GM06990 (cell line): Measurements from ENCODE around the gene NTRK2.

Experiments used
- DNase-seq: peaks from one replicate; pipeline ENCODE4 v3.0.0-alpha.2; 2011; ENCODE audit not compliant: insufficient read length; ENCODE audit errors: extremely low read depth
- H3K27me3 ChIP-seq: replicated peaks from 2 replicates; pipeline ENCODE4 v1.6.0; 2011; ENCODE audit warnings: low read length; ENCODE audit not compliant: control insufficient read depth, insufficient read depth
- H3K36me3 ChIP-seq: 2 replicates; pipeline ENCODE4 v1.5.1; 2011; ENCODE audit warnings: low read length; ENCODE audit not compliant: control insufficient read depth, insufficient read depth
- H3K4me3 ChIP-seq: replicated peaks from 2 replicates; pipeline ENCODE4 v1.5.1; 2011; ENCODE audit warnings: low read depth, mild to moderate bottlenecking, control low read depth, low read length
- TF ChIP-seq, protein P1 (sequence below): IDR thresholded peaks from 2 replicates; pipeline ENCODE4 v1.5.1; 2011; ENCODE audit warnings: low read length, control low read depth, mild to moderate bottlenecking, inconsistent platforms; ENCODE audit not compliant: insufficient read depth, poor library complexity, severe bottlenecking

NTRK2 gene

DNA sequence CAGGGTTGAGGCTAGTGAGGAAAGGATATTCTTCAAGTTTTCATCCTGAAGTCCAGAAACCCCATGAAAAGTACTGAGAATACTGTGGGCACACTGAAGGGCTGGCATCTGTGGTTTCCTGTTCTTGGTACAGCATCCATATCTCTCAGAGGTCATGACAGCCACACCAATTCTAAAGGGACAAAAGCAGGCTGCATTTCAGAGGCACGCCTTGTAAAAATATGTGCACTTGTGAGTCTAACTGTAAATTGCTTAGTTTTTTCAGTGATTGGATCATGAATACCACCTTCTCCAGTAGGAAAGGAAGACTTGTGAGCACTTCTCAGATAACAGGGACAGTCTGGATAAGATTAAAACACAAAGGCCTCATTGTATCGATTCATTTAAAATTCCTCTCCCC is 230.9 kb downstream of the NTRK2 start:
- no peak overlapping the region for H3K4me3 ChIP-seq
- TF ChIP-seq, protein P1, sequence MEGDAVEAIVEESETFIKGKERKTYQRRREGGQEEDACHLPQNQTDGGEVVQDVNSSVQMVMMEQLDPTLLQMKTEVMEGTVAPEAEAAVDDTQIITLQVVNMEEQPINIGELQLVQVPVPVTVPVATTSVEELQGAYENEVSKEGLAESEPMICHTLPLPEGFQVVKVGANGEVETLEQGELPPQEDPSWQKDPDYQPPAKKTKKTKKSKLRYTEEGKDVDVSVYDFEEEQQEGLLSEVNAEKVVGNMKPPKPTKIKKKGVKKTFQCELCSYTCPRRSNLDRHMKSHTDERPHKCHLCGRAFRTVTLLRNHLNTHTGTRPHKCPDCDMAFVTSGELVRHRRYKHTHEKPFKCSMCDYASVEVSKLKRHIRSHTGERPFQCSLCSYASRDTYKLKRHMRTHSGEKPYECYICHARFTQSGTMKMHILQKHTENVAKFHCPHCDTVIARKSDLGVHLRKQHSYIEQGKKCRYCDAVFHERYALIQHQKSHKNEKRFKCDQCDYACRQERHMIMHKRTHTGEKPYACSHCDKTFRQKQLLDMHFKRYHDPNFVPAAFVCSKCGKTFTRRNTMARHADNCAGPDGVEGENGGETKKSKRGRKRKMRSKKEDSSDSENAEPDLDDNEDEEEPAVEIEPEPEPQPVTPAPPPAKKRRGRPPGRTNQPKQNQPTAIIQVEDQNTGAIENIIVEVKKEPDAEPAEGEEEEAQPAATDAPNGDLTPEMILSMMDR = no peak
- H3K27me3 ChIP-seq = no peaks in the 10 kb centered on the region
- H3K36me3 ChIP-seq = no peaks in the 10 kb centered on the region
- no peak for DNase-seq

DNA sequence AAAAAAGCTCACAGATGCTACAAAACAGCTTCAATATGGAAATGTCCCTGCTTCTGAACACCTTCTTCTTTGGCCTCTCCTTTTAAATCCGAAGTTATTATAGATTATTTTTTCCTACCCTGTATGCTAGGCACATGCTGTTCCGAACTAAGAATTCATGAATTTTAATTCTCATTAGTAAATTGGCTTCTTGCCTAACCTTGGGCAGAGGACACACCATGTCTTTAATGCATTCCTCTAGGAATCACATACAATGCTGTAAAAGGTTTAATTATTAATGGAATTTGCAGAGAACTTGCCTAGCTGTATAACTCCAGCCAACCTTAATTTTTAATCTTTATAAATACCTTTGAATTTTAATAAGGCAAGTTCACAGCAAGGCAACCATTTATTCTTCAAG is 234.4 kb downstream of the NTRK2 start:
- Histone ChIP-seq H3K36me3 (no peaks in the 10 kb centered on the region), H3K27me3 (no peaks in the 10 kb centered on the region), H3K4me3 (no peak overlapping the region)
- DNase-seq = no peak
- TF ChIP-seq, protein P1 = no peak

DNA sequence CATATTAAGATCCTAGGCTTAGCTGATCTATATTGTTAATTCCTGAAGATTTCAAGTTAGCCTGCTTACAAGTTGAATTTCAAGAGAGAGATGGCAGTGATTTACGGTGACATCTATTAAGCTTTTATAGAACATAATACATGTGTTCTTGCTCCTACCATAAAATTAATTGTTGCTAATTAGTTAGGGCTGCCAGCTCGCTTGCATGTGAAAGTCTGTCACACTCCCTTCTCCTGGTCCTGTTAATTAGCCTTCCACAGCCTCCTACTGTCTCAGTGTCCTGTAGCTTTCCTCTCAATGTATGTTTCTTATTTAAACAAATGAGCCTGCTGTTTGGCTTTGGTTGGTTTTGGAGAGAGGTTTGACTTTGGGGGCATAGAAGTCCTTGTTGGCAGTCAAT is 247.2 kb downstream of the NTRK2 start:
- DNase-seq = no peak
- Histone ChIP-seq H3K27me3 (no peaks in the 10 kb centered on the region; the same call in 1 of the 2 replicates), H3K4me3 (no peak overlapping the region), H3K36me3 (no peaks in the 10 kb centered on the region)
- TF ChIP-seq, protein P1 = no peak

DNA sequence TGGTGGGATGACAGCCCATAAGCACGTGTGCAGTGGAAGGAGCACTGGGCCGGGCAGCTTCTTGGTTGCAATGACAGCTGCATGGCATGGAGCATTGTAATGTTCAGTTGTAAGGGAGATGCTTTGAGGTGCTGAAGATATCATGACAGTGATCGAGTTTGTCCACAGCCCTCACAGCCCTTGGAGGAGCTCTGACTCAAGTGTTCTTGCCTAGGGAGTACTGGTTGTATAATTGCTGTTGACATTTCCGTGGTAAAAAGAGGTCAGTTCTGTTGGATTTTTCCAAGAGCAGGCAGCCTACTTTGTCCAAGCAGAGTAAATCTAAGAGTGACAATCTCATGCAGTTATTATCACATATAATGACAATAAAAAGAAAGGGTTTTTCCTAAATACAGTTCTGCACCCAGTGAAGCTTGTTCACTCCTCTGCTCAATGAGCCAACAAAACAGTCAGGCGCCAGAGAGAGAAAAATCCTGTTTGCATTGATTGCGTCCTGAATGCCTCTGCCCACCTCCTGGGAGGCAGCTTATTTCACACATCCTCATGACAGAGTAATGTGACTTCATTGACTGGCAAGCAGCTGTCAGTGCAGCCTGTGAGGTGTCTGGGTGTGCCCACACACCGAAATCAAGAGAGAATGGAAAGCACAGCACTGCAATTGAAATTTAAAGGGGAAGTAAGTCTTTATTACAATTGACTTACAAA is 248.0 kb downstream of the NTRK2 start:
- Histone ChIP-seq H3K36me3 (no peaks in the 10 kb centered on the region), H3K27me3 (no peaks in the 10 kb centered on the region; the same call in 1 of the 2 replicates), H3K4me3 (no peak overlapping the region)
- TF ChIP-seq, protein P1 = no peak
- DNase-seq = no peak

DNA sequence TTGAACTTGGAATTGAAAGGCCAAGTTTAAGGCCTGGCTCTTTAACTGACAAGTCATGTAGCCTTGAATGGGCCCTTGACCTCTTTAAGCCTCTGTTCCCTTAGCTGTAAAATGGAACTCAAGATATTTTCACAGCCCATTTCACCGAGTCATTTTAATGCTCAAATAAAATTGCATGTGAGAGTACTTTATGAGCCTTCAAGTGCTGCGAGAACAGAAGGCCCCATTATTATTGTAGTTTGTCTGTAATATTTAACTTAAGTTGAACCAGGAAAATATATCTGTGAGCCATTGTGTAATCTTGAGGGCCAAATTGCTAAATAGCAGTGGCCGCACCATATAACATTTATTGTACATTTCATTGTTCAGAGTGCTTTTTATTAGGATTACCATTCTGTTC is 249.9 kb downstream of the NTRK2 start:
- H3K36me3 ChIP-seq = no peaks in the 10 kb centered on the region
- TF ChIP-seq, protein P1 = no peak
- H3K27me3 ChIP-seq = no peaks in the 10 kb centered on the region; the same call in 1 of the 2 replicates
- DNase-seq = no peak
- no peak overlapping the region for H3K4me3 ChIP-seq
